MCF 10A (cell line): ENCODE data around the gene GLMN. TPM values are rescaled to one million over a fixed set of nuclear protein-coding genes. Genes with fewer than 3 reads are reported as not detected.

ENCODE experiments used
- Bru-seq: library from RNA; stranded (reverse); fragments of 400-500 nt; gene quantifications from one replicate; lab custom pipeline; 2021; lab: Mats Ljungman, UMichigan
- BruChase-seq, 2 experiments: library from RNA; stranded (reverse); fragments of 400-500 nt; gene quantifications; one replicate each; lab custom pipeline; 2021; lab: Mats Ljungman, UMichigan
- BruUV-seq: library from RNA; stranded (reverse); fragments of 400-500 nt; replicated peaks from 2 replicates; lab custom pipeline; 2021; lab: Mats Ljungman, UMichigan
- CTCF ChIA-PET: fragments of 300-600 bp; sonication (Branson Sonifier 250); formaldehyde crosslinking; extraction: SDS; loops from one replicate; lab custom pipeline; 2021; ENCODE audit warnings: antibody characterized with exemption, inconsistent platforms; lab: Yijun Ruan, JAX
- POLR2A ChIA-PET: fragments of 300-600, 350-650 bp; sonication (Branson Sonifier 250); formaldehyde crosslinking; extraction: SDS; loops from one replicate; lab custom pipeline; 2020; ENCODE audit warnings: antibody characterized with exemption, inconsistent platforms; lab: Yijun Ruan, JAX
- DNase-seq: peaks from one replicate; pipeline ENCODE4 v3.0.0-alpha.2; 2018; ENCODE audit not compliant: unreplicated experiment
- H3K27ac Mint-ChIP-seq: one replicate; pipeline ENCODE4 v1.8.0; 2022; ENCODE audit warnings: mild to moderate bottlenecking, low read depth, mixed read lengths; ENCODE audit not compliant: unreplicated experiment
- H3K27me3 Mint-ChIP-seq: one replicate; pipeline ENCODE4 v1.8.0; 2022; ENCODE audit warnings: mixed read lengths; ENCODE audit not compliant: insufficient read depth, unreplicated experiment
- H3K36me3 Mint-ChIP-seq: one replicate; pipeline ENCODE4 v1.8.0; 2022; ENCODE audit warnings: mild to moderate bottlenecking, moderate library complexity, mixed read lengths; ENCODE audit not compliant: insufficient read depth, unreplicated experiment
- H3K4me1 Mint-ChIP-seq: one replicate; pipeline ENCODE4 v1.8.0; 2022; ENCODE audit warnings: mixed read lengths; ENCODE audit not compliant: insufficient read depth, unreplicated experiment
- H3K4me3 Mint-ChIP-seq: one replicate; pipeline ENCODE4 v1.8.0; 2022; ENCODE audit warnings: mild to moderate bottlenecking, moderate library complexity, mixed read lengths; ENCODE audit not compliant: unreplicated experiment
- H3K9me3 Mint-ChIP-seq: one replicate; pipeline ENCODE4 v1.8.0; 2022; ENCODE audit warnings: mixed read lengths; ENCODE audit not compliant: unreplicated experiment
- intact Hi-C: fragments of 100-400 bp; cut with micrococcal nuclease; formaldehyde crosslinking; loops from 2 replicates; pipeline ENCODE4 v1.14.1; 2022
- long read RNA-seq: library from polyadenylated mRNA; stranded (forward); transcript quantifications from one replicate; pipeline ENCODE4 v2.0.0, GENCODE V29; 2022
- total RNA-seq: library from RNA; stranded (reverse); gene quantifications from 2 replicates; pipeline ENCODE4 v1.2.3, GENCODE V29; 2022
- TF ChIP-seq, protein P1 (sequence below): fragments of 200-600 bp; IDR thresholded peaks from one replicate; pipeline ENCODE4 v1.8.0; 2022; ENCODE audit warnings: antibody characterized with exemption, mild to moderate bottlenecking; ENCODE audit not compliant: unreplicated experiment

GLMN gene, protein sequence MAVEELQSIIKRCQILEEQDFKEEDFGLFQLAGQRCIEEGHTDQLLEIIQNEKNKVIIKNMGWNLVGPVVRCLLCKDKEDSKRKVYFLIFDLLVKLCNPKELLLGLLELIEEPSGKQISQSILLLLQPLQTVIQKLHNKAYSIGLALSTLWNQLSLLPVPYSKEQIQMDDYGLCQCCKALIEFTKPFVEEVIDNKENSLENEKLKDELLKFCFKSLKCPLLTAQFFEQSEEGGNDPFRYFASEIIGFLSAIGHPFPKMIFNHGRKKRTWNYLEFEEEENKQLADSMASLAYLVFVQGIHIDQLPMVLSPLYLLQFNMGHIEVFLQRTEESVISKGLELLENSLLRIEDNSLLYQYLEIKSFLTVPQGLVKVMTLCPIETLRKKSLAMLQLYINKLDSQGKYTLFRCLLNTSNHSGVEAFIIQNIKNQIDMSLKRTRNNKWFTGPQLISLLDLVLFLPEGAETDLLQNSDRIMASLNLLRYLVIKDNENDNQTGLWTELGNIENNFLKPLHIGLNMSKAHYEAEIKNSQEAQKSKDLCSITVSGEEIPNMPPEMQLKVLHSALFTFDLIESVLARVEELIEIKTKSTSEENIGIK
- total RNA-seq (8.6 and 10.1 TPM in 2 replicates), Bru-seq, nascent RNA (percentile 74 among the genes with signal in this experiment), BruChase-seq, experiment 1, labeled RNA remaining after a 6-hour chase (percentile 79 among the genes with signal in this experiment), BruChase-seq, experiment 2, labeled RNA remaining after a 2-hour chase (percentile 85 among the genes with signal in this experiment)
- long read RNA-seq, transcript GLMN-201 (19 exons, 1,995 nt) = major isoform, 27 of 39 reads
- long read RNA-seq, partial matches to known transcripts = 0 of 39 reads
- long read RNA-seq, other reads (novel, unspliced or antisense) = 10 of 39 reads

- peaks cover 26% of the 10 kb centered on the region for H3K36me3 Mint-ChIP-seq
- H3K27me3 Mint-ChIP-seq = no peaks in the 10 kb centered on the region
- peak within 1 kb of the TSS; percentile 96 for H3K27ac Mint-ChIP-seq
- TF ChIP-seq, protein P1, sequence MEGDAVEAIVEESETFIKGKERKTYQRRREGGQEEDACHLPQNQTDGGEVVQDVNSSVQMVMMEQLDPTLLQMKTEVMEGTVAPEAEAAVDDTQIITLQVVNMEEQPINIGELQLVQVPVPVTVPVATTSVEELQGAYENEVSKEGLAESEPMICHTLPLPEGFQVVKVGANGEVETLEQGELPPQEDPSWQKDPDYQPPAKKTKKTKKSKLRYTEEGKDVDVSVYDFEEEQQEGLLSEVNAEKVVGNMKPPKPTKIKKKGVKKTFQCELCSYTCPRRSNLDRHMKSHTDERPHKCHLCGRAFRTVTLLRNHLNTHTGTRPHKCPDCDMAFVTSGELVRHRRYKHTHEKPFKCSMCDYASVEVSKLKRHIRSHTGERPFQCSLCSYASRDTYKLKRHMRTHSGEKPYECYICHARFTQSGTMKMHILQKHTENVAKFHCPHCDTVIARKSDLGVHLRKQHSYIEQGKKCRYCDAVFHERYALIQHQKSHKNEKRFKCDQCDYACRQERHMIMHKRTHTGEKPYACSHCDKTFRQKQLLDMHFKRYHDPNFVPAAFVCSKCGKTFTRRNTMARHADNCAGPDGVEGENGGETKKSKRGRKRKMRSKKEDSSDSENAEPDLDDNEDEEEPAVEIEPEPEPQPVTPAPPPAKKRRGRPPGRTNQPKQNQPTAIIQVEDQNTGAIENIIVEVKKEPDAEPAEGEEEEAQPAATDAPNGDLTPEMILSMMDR = peak; percentile 3
- H3K4me1 Mint-ChIP-seq = peaks cover 10% of the 10 kb centered on the region
- no peaks in the 10 kb centered on the region for H3K9me3 Mint-ChIP-seq
- BruUV-seq = no TSS peak
- intact Hi-C loops = loop anchor here (2.0 kb wide), 2 partner anchors 302 to 788 kb away; no protein-coding TSS in a partner anchor
- CTCF ChIA-PET = interaction anchor here (0.6 to 2.8 kb wide), 8 partner anchors 8 to 343 kb away, joined by 3 to 11 read pairs (median 3); no protein-coding TSS in a partner anchor
- H3K4me3 Mint-ChIP-seq = peak within 1 kb of the TSS; percentile 97
- DNase-seq = peak; percentile 89
- POLR2A ChIA-PET = interaction anchor here (0.5 to 1.5 kb wide), 16 partner anchors 9 to 780 kb away, joined by 3 to 6 read pairs (median 3); no protein-coding TSS in a partner anchor
These were observed at the start of gene GLMN, which contains the start of gene RPAP2 for GRCh38 chr1:92298573-92299476. TSS of gene GLMN (minus strand) at chr1:92298987. CDS start at chr1:92297999, 988 bp downstream. TSS of gene RPAP2 (plus strand) at chr1:92299059. CDS start at chr1:92299074, 15 bp downstream.

- CTCF ChIA-PET = interaction anchor here (0.6 to 0.8 kb wide), 2 partner anchors 277 to 354 kb away, joined by 3 read pairs; no protein-coding TSS in a partner anchor
- Mint-ChIP-seq H3K27ac (no peak overlapping the region), H3K9me3 (no peaks in the 10 kb centered on the region), H3K4me1 (peaks cover 8% of the 10 kb centered on the region), H3K4me3 (no peak overlapping the region), H3K27me3 (no peaks in the 10 kb centered on the region), H3K36me3 (peaks cover 27% of the 10 kb centered on the region)
- POLR2A ChIA-PET = no interaction called here
- DNase-seq = no peak
- intact Hi-C loops = no loop called here
- BruUV-seq = no TSS peak
- TF ChIP-seq, protein P1 = no peak
These were observed 48.3 kb upstream of the GLMN start for GRCh38 chr1:92346866-92347640.

GRCh38 chr1:92343061-92343460, 44.3 kb upstream of the GLMN start:
- H3K4me1 Mint-ChIP-seq = peaks cover 9% of the 10 kb centered on the region
- H3K36me3 Mint-ChIP-seq = peaks cover 39% of the 10 kb centered on the region
- intact Hi-C loops = no loop called here
- peak; percentile 15 for DNase-seq
- no peaks in the 10 kb centered on the region for H3K27me3 Mint-ChIP-seq
- ChIA-PET POLR2A (no interaction called here), CTCF (no interaction called here)
- no peak overlapping the region for H3K4me3 Mint-ChIP-seq
- H3K9me3 Mint-ChIP-seq = no peaks in the 10 kb centered on the region
- TF ChIP-seq, protein P1 = no peak
- no TSS peak for BruUV-seq
- H3K27ac Mint-ChIP-seq = no peak overlapping the region
